GM12878 (cell line): ENCODE measurements around the gene RARS1. TPM values are rescaled to one million over a fixed set of nuclear protein-coding genes. Genes with fewer than 3 reads are reported as not detected.

Experiments used
- ATAC-seq: fragments of 200-7000 bp; cut with Tn5 transposase; 3 replicates; pipeline ENCODE4 v1.9.1; 2020; ENCODE audit warnings: mild to moderate bottlenecking, moderate library complexity
- BruUV-seq: library from RNA; stranded (reverse); fragments of 400-500 nt; replicated peaks from 2 replicates; lab custom pipeline; 2021; lab: Mats Ljungman, UMichigan
- CTCF ChIA-PET: fragments of 300-600 bp; sonication (Branson Sonifier 250); formaldehyde crosslinking; extraction: SDS; loops from one replicate; lab custom pipeline; 2021; ENCODE audit warnings: inconsistent platforms; lab: Yijun Ruan, JAX
- POLR2A ChIA-PET: fragments of 350-600 bp; formaldehyde crosslinking; extraction: SDS; loops from one replicate; lab custom pipeline; 2021; ENCODE audit warnings: inconsistent platforms; lab: Charles Lee
- RAD21 ChIA-PET: fragments of 300-600 bp; sonication (Branson Sonifier 250); formaldehyde crosslinking; loops from one replicate; lab custom pipeline; 2023; ENCODE audit warnings: antibody characterized with exemption; ENCODE audit not compliant: unreplicated experiment; lab: Charles Lee
- SMC1A ChIA-PET: fragments of 300-600 bp; sonication (Branson Sonifier 250); formaldehyde crosslinking; loops from one replicate; lab custom pipeline; 2023; ENCODE audit not compliant: unreplicated experiment, uncharacterized antibody; lab: Charles Lee
- DNase-seq: peaks from one replicate; pipeline ENCODE4 v3.0.0-alpha.2; 2011; ENCODE audit warnings: low read depth, low spot score
- FAIRE-seq: peaks from 3 replicates; lab custom pipeline; 2011; peaks lifted over from hg19 to GRCh38; lab: Jason Lieb, UNC
- H2AFZ ChIP-seq: 2 replicates; pipeline ENCODE4 v1.6.0; 2011; ENCODE audit warnings: low read depth, low read length, control low read depth; ENCODE audit not compliant: control insufficient read depth
- H3K27ac ChIP-seq: 2 replicates; pipeline ENCODE4 v1.5.1; 2011; ENCODE audit warnings: control low read depth; ENCODE audit not compliant: control insufficient read depth, insufficient read depth
- H3K27me3 ChIP-seq, 2 experiments: replicated peaks in 1 of 2; 2 replicates each; pipeline versions ENCODE4 v1.6.0 to v1.6.1; 2011; ENCODE audit warnings: low read length in 1 of 2; ENCODE audit not compliant: control insufficient read depth in 2 of 2, insufficient read depth in 2 of 2
- H3K36me3 ChIP-seq, 2 experiments: 2 replicates each; pipeline ENCODE4 v1.5.1; 2011; ENCODE audit warnings: low read length in 1 of 2; ENCODE audit not compliant: control insufficient read depth in 2 of 2, insufficient read depth in 2 of 2
- H3K4me1 ChIP-seq: 2 replicates; pipeline ENCODE4 v1.6.1; 2011; ENCODE audit warnings: mild to moderate bottlenecking, low read length, moderate library complexity, mixed read lengths; ENCODE audit not compliant: control insufficient read depth, insufficient read depth
- H3K4me2 ChIP-seq: 2 replicates; pipeline ENCODE4 v1.6.0; 2011; ENCODE audit warnings: control low read depth; ENCODE audit not compliant: control insufficient read depth, insufficient read depth
- H3K4me3 ChIP-seq: fragments of 200-600 bp; sonication (generic); 2 replicates; pipeline ENCODE4 v1.5.1; 2016
- H3K79me2 ChIP-seq: 2 replicates; pipeline ENCODE4 v1.6.0; 2011; ENCODE audit warnings: low read length; ENCODE audit not compliant: control insufficient read depth, insufficient read depth
- H3K9ac ChIP-seq: 2 replicates; pipeline ENCODE4 v1.8.0; 2011; ENCODE audit warnings: low read length, control low read depth, mixed read lengths; ENCODE audit not compliant: control insufficient read depth, insufficient read depth
- H3K9me3 ChIP-seq: replicated peaks from 3 replicates; pipeline ENCODE4 v1.5.1; 2011; ENCODE audit warnings: mild to moderate bottlenecking, low read length; ENCODE audit not compliant: control insufficient read depth, insufficient read depth
- H4K20me1 ChIP-seq: 2 replicates; pipeline ENCODE4 v1.6.0; 2011; ENCODE audit not compliant: control insufficient read depth, insufficient read depth
- ATF7 ChIP-seq: fragments of 450-650 bp; IDR thresholded peaks from 2 replicates; pipeline ENCODE4 v1.6.1; 2016; ENCODE audit warnings: low read depth, mild to moderate bottlenecking
- BCL11A ChIP-seq: IDR thresholded peaks from 2 replicates; pipeline ENCODE4 v1.6.1; 2011; ENCODE audit warnings: low read depth, low read length
- CBX3 ChIP-seq: fragments of 200-600 bp; sonication (generic); IDR thresholded peaks from 2 replicates; pipeline ENCODE4 v1.6.1; 2016; ENCODE audit warnings: low read depth, borderline replicate concordance
- LARP7 ChIP-seq: fragments of 450-650 bp; IDR thresholded peaks from 2 replicates; pipeline ENCODE4 v1.6.1; 2017; ENCODE audit warnings: mild to moderate bottlenecking
- RAD21 ChIP-seq: IDR thresholded peaks from 2 replicates; pipeline ENCODE4 v1.6.1; 2011; ENCODE audit warnings: mild to moderate bottlenecking, low read depth, low read length, moderate library complexity; ENCODE audit not compliant: insufficient read depth
- RAD51 ChIP-seq: fragments of 450-650 bp; IDR thresholded peaks from 2 replicates; pipeline ENCODE4 v1.6.1; 2016; ENCODE audit warnings: moderate library complexity, mild to moderate bottlenecking, inconsistent platforms
- RFX5 ChIP-seq: IDR thresholded peaks from 2 replicates; pipeline ENCODE4 v1.6.1; 2011; ENCODE audit warnings: low read depth, low read length, improper control_type of control experiment
- STAT3 ChIP-seq: IDR thresholded peaks from 2 replicates; pipeline ENCODE4 v1.6.1; 2011; ENCODE audit warnings: low read depth, low read length, improper control_type of control experiment
- ZNF274 ChIP-seq: IDR thresholded peaks from one replicate; pipeline ENCODE4 v1.8.0; 2011; ENCODE audit not compliant: insufficient read length, insufficient read depth
- ZNF384 ChIP-seq: IDR thresholded peaks from 2 replicates; pipeline ENCODE4 v1.6.1; 2012; ENCODE audit warnings: low read depth, mild to moderate bottlenecking, low read length, improper control_type of control experiment, borderline replicate concordance
- WGBS: methylation state at CpG from one replicate; pipeline ENCODE4 v1.1.6; 2016; ENCODE audit warnings: low lambda C conversion rate; ENCODE audit not compliant: insufficient replicate concordance, insufficient coverage; ENCODE audit errors: missing lambda C conversion rate; 5-methylcytosine and 5-hydroxymethylcytosine counted together
- in situ Hi-C: fragments of 300-500 bp; cut with MboI; formaldehyde crosslinking; loops from 9 replicates; pipeline ENCODE4 v1.14.3; 2018; ENCODE audit warnings: mixed read lengths
- intact Hi-C: fragments of 100-400 bp; cut with micrococcal nuclease; formaldehyde crosslinking; loops from one replicate; pipeline ENCODE4 v1.14.2; 2022; ENCODE audit not compliant: unreplicated experiment
- polyA plus RNA-seq, 11 experiments: library from polyadenylated mRNA; depleted of rRNA in 4 of 11; unstranded in 6 of 11; stranded (reverse) in 5 of 11; fragments of >200 nt; fragmentation: Nextera tagmentation in 4 of 11; fragmentation: Illumina TruSeq in 1 of 11; extraction: Ambion mirVana in 4 of 11; extraction: Trizol in 1 of 11; gene quantifications; 1 replicate in 1 of 11; 2 replicates in 10 of 11; pipeline versions ENCODE4 v1.2.1 to v1.2.3, GENCODE V29; 2011 to 2016; ENCODE audit warnings: inconsistent platforms in 2 of 11, missing spikeins in 2 of 11, low read depth in 1 of 11
- total RNA-seq, 4 experiments: library from RNA; depleted of rRNA in 3 of 4; stranded (reverse); fragments of >200 nt in 3 of 4; fragmentation: Illumina TruSeq in 1 of 4; extraction: Trizol in 1 of 4; gene quantifications; 2 replicates each; pipeline versions ENCODE4 v1.2.1 to v1.2.3, GENCODE V29; 2013 to 2021
- TF ChIP-seq, protein P1 (sequence below): fragments of 450-650 bp; IDR thresholded peaks from 2 replicates; pipeline ENCODE4 v1.6.1; 2017; ENCODE audit warnings: mild to moderate bottlenecking
- TF ChIP-seq, protein P2 (sequence below): IDR thresholded peaks from 2 replicates; pipeline ENCODE4 v1.6.1; 2011; ENCODE audit warnings: mild to moderate bottlenecking, low read depth, low read length, moderate library complexity; ENCODE audit not compliant: insufficient replicate concordance
- TF ChIP-seq, protein P3 (sequence below): IDR thresholded peaks from 2 replicates; pipeline ENCODE4 v1.6.1; 2011; ENCODE audit warnings: low read depth, low read length, improper control_type of control experiment, borderline replicate concordance

RARS1 gene
- total and polyA plus RNA-seq, 10 of the 15 experiments (the other 5 are each of a cell fraction or from before 2014, with no cell fraction given), result 80.5 to 127 (median 105) TPM

DNA sequence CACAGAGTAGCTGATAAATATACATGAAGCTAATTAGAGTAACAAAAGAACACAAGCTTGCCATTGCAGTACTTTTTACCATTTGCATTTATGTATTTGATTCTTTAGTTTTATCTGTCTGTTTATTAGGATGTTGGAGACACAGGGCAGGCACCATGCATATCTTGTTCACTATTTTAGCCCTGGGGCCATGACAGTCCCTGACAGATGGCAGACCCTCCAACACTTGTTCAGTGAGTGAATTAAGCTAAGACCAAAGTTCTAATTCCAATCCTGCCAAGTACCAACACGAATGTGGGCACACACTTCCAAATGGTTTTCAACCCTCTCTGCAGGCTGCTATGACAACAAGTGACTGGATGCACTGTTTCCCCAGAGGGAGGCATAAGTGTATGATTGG, 12.0 kb upstream of the RARS1 start:
- Histone ChIP-seq H3K4me3 (no peak overlapping the region), H3K4me1 (no peaks in the 10 kb centered on the region), H3K79me2 (no peaks in the 10 kb centered on the region), H3K4me2 (no peak overlapping the region), H3K27ac (no peak overlapping the region), H3K36me3 (no peaks in the 10 kb centered on the region), H3K27me3 (no peaks in the 10 kb centered on the region), H3K9ac (no peak overlapping the region), H4K20me1 (no peaks in the 10 kb centered on the region), H2AFZ (no peak overlapping the region), H3K9me3 (no peaks in the 10 kb centered on the region)
- 28% methylated on average over 1 of the region's 1 CpG for WGBS
- ChIA-PET CTCF (no interaction called here), SMC1A (no interaction called here), POLR2A (no interaction called here), RAD21 (no interaction called here)
- FAIRE-seq, result no peak
- no peak for ATAC-seq
- TF ChIP-seq, protein P1, sequence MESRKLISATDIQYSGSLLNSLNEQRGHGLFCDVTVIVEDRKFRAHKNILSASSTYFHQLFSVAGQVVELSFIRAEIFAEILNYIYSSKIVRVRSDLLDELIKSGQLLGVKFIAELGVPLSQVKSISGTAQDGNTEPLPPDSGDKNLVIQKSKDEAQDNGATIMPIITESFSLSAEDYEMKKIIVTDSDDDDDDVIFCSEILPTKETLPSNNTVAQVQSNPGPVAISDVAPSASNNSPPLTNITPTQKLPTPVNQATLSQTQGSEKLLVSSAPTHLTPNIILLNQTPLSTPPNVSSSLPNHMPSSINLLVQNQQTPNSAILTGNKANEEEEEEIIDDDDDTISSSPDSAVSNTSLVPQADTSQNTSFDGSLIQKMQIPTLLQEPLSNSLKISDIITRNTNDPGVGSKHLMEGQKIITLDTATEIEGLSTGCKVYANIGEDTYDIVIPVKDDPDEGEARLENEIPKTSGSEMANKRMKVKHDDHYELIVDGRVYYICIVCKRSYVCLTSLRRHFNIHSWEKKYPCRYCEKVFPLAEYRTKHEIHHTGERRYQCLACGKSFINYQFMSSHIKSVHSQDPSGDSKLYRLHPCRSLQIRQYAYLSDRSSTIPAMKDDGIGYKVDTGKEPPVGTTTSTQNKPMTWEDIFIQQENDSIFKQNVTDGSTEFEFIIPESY, result no peak
- TF ChIP-seq ZNF274, result no peak
- TF ChIP-seq, protein P2, sequence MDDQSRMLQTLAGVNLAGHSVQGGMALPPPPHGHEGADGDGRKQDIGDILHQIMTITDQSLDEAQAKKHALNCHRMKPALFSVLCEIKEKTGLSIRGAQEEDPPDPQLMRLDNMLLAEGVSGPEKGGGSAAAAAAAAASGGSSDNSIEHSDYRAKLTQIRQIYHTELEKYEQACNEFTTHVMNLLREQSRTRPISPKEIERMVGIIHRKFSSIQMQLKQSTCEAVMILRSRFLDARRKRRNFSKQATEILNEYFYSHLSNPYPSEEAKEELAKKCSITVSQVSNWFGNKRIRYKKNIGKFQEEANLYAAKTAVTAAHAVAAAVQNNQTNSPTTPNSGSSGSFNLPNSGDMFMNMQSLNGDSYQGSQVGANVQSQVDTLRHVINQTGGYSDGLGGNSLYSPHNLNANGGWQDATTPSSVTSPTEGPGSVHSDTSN, result no peak
- intact Hi-C loops, result no loop called here
- BruUV-seq, result no TSS peak
- in situ Hi-C loops, result no loop called here
- DNase-seq, result no peak

DNA sequence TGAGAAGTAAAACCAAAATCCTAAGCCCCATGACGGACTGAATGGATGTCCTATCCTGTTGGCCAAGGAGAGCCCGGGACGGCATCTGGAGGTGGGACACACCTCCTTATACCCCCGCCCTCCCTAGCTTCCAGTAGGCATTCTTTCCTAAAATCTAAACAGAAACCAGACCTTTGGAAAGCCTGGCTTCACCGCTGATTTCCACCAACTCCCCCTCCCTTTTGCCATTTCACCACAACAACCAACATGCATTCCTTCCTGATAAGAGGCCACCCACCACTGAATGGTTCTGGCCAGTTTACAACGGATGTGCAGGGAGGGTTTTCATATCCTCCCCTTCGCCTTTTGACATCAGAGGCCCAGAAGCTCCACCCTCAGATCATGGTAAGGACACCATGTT, 9.2 kb upstream of the RARS1 start:
- RAD21 ChIA-PET, result no interaction called here
- FAIRE-seq (no peak), DNase-seq (no peak), ATAC-seq (no peak)
- Histone ChIP-seq H3K9me3 (no peaks in the 10 kb centered on the region), H3K36me3 (no peaks in the 10 kb centered on the region), H4K20me1 (no peaks in the 10 kb centered on the region), H3K79me2 (no peaks in the 10 kb centered on the region), H3K27me3 (no peaks in the 10 kb centered on the region), H2AFZ (no peak overlapping the region), H3K4me2 (no peak overlapping the region), H3K27ac (no peak overlapping the region), H3K4me3 (no peak overlapping the region), H3K4me1 (peaks cover 4% of the 10 kb centered on the region; the same call in 1 of the 2 replicates), H3K9ac (no peak overlapping the region)
- no peak for TF ChIP-seq RFX5
- TF ChIP-seq, protein P3, sequence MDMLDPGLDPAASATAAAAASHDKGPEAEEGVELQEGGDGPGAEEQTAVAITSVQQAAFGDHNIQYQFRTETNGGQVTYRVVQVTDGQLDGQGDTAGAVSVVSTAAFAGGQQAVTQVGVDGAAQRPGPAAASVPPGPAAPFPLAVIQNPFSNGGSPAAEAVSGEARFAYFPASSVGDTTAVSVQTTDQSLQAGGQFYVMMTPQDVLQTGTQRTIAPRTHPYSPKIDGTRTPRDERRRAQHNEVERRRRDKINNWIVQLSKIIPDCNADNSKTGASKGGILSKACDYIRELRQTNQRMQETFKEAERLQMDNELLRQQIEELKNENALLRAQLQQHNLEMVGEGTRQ, result no peak
- no peak for TF ChIP-seq CBX3
- no peak for TF ChIP-seq ATF7
- no peak for TF ChIP-seq LARP7
- TF ChIP-seq RAD21, result no peak
- TF ChIP-seq STAT3, result no peak
- no peak for TF ChIP-seq RAD51
- no peak for TF ChIP-seq ZNF384
- TF ChIP-seq BCL11A, result no peak
- CTCF ChIA-PET, result interaction anchor here (1.2 to 1.5 kb wide), 2 partner anchors 9 to 11 kb away, joined by 4 to 5 read pairs; no protein-coding TSS in a partner anchor
- POLR2A ChIA-PET, result no interaction called here
- BruUV-seq, result no TSS peak
- intact Hi-C loops (no loop called here), in situ Hi-C loops (no loop called here)
- SMC1A ChIA-PET, result no interaction called here
- WGBS, result 36% methylated on average over 7 of the region's 7 CpGs
